ENCODE measurements around the gene KIAA0513. TPM values are rescaled to one million over a fixed set of nuclear protein-coding genes. Genes with fewer than 3 reads are reported as not detected.

The KIAA0513 gene
- total RNA-seq, 1 experiment from 2014 or later = 6.6 TPM

- H3K9me3 ChIP-seq (ENCODE audit: control insufficient read depth in 1 of 2, insufficient read depth in 1 of 2, low read depth in 1 of 2, low read length in 2 of 2) = no peaks in the 10 kb centered on the region
- no peak overlapping the region for H3K4me3 ChIP-seq (replicated peaks in 1 of 2; ENCODE audit: low read depth in 1 of 2, low read length in 2 of 2)
- no peak overlapping the region for H3K9ac ChIP-seq (ENCODE audit: low read length)
- H3K27ac ChIP-seq (ENCODE audit: low read depth, low read length) = no peak overlapping the region
- DNase-seq (ENCODE audit: low read depth, low spot score) (no peak), ATAC-seq (no peak)
- H3K36me3 ChIP-seq (ENCODE audit: control insufficient read depth in 1 of 2, insufficient read depth in 2 of 2, low read length in 2 of 2) = no peaks in the 10 kb centered on the region
- intact Hi-C loops (cut with micrococcal nuclease) = no loop called here
- POLR2A ChIA-PET = no interaction called here
- TF ChIP-seq YY1 (IDR thresholded peaks at IDR 0.05; ENCODE audit: extremely low read depth, insufficient replicate concordance, low read depth, low read length) (no peak), EZH2phosphoT487 (IDR thresholded peaks at IDR 0.05; ENCODE audit: borderline replicate concordance) (no peak), ELF1 (IDR thresholded peaks at IDR 0.05; ENCODE audit: borderline replicate concordance, low read depth) (no peak), RAD21 (IDR thresholded peaks at IDR 0.05; ENCODE audit: low read depth) (no peak), TCF7L2 (IDR thresholded peaks at IDR 0.05; ENCODE audit: borderline replicate concordance, extremely low read depth, insufficient read depth, insufficient read length) (no peak), POLR2A (IDR thresholded peaks at IDR 0.05; ENCODE audit: borderline replicate concordance, extremely low read depth, insufficient read depth, insufficient read length) (no peak), ZNF274 (IDR thresholded peaks at IDR 0.05; ENCODE audit: low read depth, low read length) (no peak), JUND (IDR thresholded peaks at IDR 0.05) (no peak), SP1 (IDR thresholded peaks at IDR 0.05; ENCODE audit: low read depth) (no peak), CEBPB (IDR thresholded peaks at IDR 0.05; ENCODE audit: low read depth) (no peak), CBX3 (IDR thresholded peaks at IDR 0.05; ENCODE audit: low read depth) (no peak), SRF (IDR thresholded peaks at IDR 0.05; ENCODE audit: low read depth) (no peak), SIN3A (IDR thresholded peaks at IDR 0.05; ENCODE audit: low read depth) (no peak), EGR1 (IDR thresholded peaks at IDR 0.05; ENCODE audit: low read depth) (no peak)
- BruUV-seq (replicated peaks) = no TSS peak
- CTCF ChIA-PET = no interaction called here
- RAD21 ChIA-PET (ENCODE audit: low non-redundant PET in 1 of 2, low total read pairs in 2 of 2, uncharacterized antibody in 2 of 2, unreplicated experiment in 2 of 2) = no interaction called here
- H4K20me1 ChIP-seq (ENCODE audit: insufficient read depth) = no peaks in the 10 kb centered on the region
- H3K27me3 ChIP-seq (ENCODE audit: insufficient read depth, low read length) = no peaks in the 10 kb centered on the region
- H3K4me1 ChIP-seq (ENCODE audit: control insufficient read depth in 1 of 2, insufficient read depth in 2 of 2, low read length in 2 of 2) = peaks cover 37 to 74% of the 10 kb centered on the region in 2 experiments
- peaks cover 97% of the 10 kb centered on the region for H3K79me2 ChIP-seq (ENCODE audit: insufficient read depth, low read length)
- H2AFZ ChIP-seq (ENCODE audit: low read depth, low read length, poor library complexity, severe bottlenecking) = no peak overlapping the region
- no peaks in the 10 kb centered on the region for H3K9me2 ChIP-seq (ENCODE audit: insufficient read depth)
- H3K4me2 ChIP-seq (ENCODE audit: low read length) = no peak overlapping the region
Measured at GRCh38 chr16:85002099-85002541, 25.5 kb upstream of the KIAA0513 start.

GRCh38 chr16:85002608-85003007 is 25.0 kb upstream of the KIAA0513 start:
- no peaks in the 10 kb centered on the region for H3K27me3 ChIP-seq (ENCODE audit: insufficient read depth, low read length)
- TF ChIP-seq POLR2A (IDR thresholded peaks at IDR 0.05; ENCODE audit: borderline replicate concordance, extremely low read depth, insufficient read depth, insufficient read length) (no peak), JUND (IDR thresholded peaks at IDR 0.05) (no peak), ZBTB33 (IDR thresholded peaks at IDR 0.05; ENCODE audit: extremely low read depth, insufficient replicate concordance, low read length) (no peak), SP1 (IDR thresholded peaks at IDR 0.05; ENCODE audit: low read depth) (no peak), ELF1 (IDR thresholded peaks at IDR 0.05; ENCODE audit: borderline replicate concordance, low read depth) (no peak), EGR1 (IDR thresholded peaks at IDR 0.05; ENCODE audit: low read depth) (no peak), FOSL1 (IDR thresholded peaks at IDR 0.05; ENCODE audit: low read depth) (no peak), CEBPB (IDR thresholded peaks at IDR 0.05; ENCODE audit: low read depth) (no peak), YY1 (IDR thresholded peaks at IDR 0.05; ENCODE audit: extremely low read depth, insufficient replicate concordance, low read depth, low read length) (no peak), TCF7L2 (IDR thresholded peaks at IDR 0.05; ENCODE audit: borderline replicate concordance, extremely low read depth, insufficient read depth, insufficient read length) (no peak), ZNF274 (IDR thresholded peaks at IDR 0.05; ENCODE audit: low read depth, low read length) (no peak), EZH2 (IDR thresholded peaks at IDR 0.05) (no peak), CBX3 (IDR thresholded peaks at IDR 0.05; ENCODE audit: low read depth) (no peak)
- no peak overlapping the region for H3K27ac ChIP-seq (ENCODE audit: low read depth, low read length)
- CTCF ChIA-PET = no interaction called here
- no peak overlapping the region for H3K4me3 ChIP-seq (replicated peaks in 1 of 2; ENCODE audit: low read depth in 1 of 2, low read length in 2 of 2)
- H3K4me2 ChIP-seq (ENCODE audit: low read length) = no peak overlapping the region
- H4K20me1 ChIP-seq (ENCODE audit: insufficient read depth) = no peaks in the 10 kb centered on the region
- no TSS peak for BruUV-seq (replicated peaks)
- peaks cover 98% of the 10 kb centered on the region for H3K79me2 ChIP-seq (ENCODE audit: insufficient read depth, low read length)
- H2AFZ ChIP-seq (ENCODE audit: low read depth, low read length, poor library complexity, severe bottlenecking) = no peak overlapping the region
- RAD21 ChIA-PET (ENCODE audit: low non-redundant PET in 1 of 2, low total read pairs in 2 of 2, uncharacterized antibody in 2 of 2, unreplicated experiment in 2 of 2) = no interaction called here
- H3K9ac ChIP-seq (ENCODE audit: low read length) = no peak overlapping the region
- H3K9me2 ChIP-seq (ENCODE audit: insufficient read depth) = no peaks in the 10 kb centered on the region
- peaks cover 37 to 74% of the 10 kb centered on the region in 2 experiments for H3K4me1 ChIP-seq (ENCODE audit: control insufficient read depth in 1 of 2, insufficient read depth in 2 of 2, low read length in 2 of 2)
- no peaks in the 10 kb centered on the region for H3K9me3 ChIP-seq (ENCODE audit: control insufficient read depth in 1 of 2, insufficient read depth in 1 of 2, low read depth in 1 of 2, low read length in 2 of 2)
- H3K36me3 ChIP-seq (ENCODE audit: control insufficient read depth in 1 of 2, insufficient read depth in 2 of 2, low read length in 2 of 2) = no peaks in the 10 kb centered on the region
- no peak for DNase-seq (ENCODE audit: low read depth, low spot score)
- ATAC-seq = no peak
- POLR2A ChIA-PET = no interaction called here
- intact Hi-C loops (cut with micrococcal nuclease) = no loop called here
